ENCODE data around the gene DDX27. TPM values are rescaled to one million over a fixed set of nuclear protein-coding genes. Genes with fewer than 3 reads are reported as not detected.
A peak's percentile ranks its signal among the peaks of the same experiment; 100 is the strongest.

Gene DDX27
- total RNA-seq, 1 experiment from 2014 or later, result 87.3 TPM

- CTCF ChIA-PET, result no interaction called here
- Mint-ChIP-seq H3K36me3 (ENCODE audit: insufficient read depth, unreplicated experiment) (peaks cover 100% of the 10 kb centered on the region), H3K27ac (ENCODE audit: unreplicated experiment) (peak overlapping the region; percentile 95), H3K27me3 (ENCODE audit: unreplicated experiment) (peaks cover 29% of the 10 kb centered on the region), H3K4me3 (ENCODE audit: low read depth, unreplicated experiment) (peak overlapping the region; percentile 82), H3K9me3 (ENCODE audit: low read depth, unreplicated experiment) (peaks cover 45% of the 10 kb centered on the region), H3K4me1 (ENCODE audit: low read depth, unreplicated experiment) (peaks cover 81% of the 10 kb centered on the region)
- intact Hi-C loops (cut with micrococcal nuclease; ENCODE audit: unreplicated experiment), result no loop called here
- BruUV-seq (replicated peaks), result no TSS peak
- no peak for DNase-seq
- TF ChIP-seq CTCF (IDR thresholded peaks at IDR 0.05; ENCODE audit: unreplicated experiment), result no peak
Measured at GRCh38 chr20:49283176-49283702, 64.0 kb downstream of the DDX27 start.

- intact Hi-C loops (cut with micrococcal nuclease; ENCODE audit: unreplicated experiment), result no loop called here
- Mint-ChIP-seq H3K9me3 (ENCODE audit: low read depth, unreplicated experiment) (peaks cover 45% of the 10 kb centered on the region), H3K4me1 (ENCODE audit: low read depth, unreplicated experiment) (peaks cover 88% of the 10 kb centered on the region), H3K36me3 (ENCODE audit: insufficient read depth, unreplicated experiment) (peaks cover 100% of the 10 kb centered on the region), H3K4me3 (ENCODE audit: low read depth, unreplicated experiment) (peak overlapping the region; percentile 82), H3K27me3 (ENCODE audit: unreplicated experiment) (peaks cover 29% of the 10 kb centered on the region), H3K27ac (ENCODE audit: unreplicated experiment) (peak overlapping the region; percentile 95)
- no peak for DNase-seq
- CTCF ChIA-PET, result no interaction called here
- no TSS peak for BruUV-seq (replicated peaks)
- TF ChIP-seq CTCF (IDR thresholded peaks at IDR 0.05; ENCODE audit: unreplicated experiment), result no peak
Measured at GRCh38 chr20:49283703-49284625, 64.7 kb downstream of the DDX27 start.

GRCh38 chr20:49284818-49285217 is 65.6 kb downstream of the DDX27 start:
- no peak for DNase-seq
- intact Hi-C loops (cut with micrococcal nuclease; ENCODE audit: unreplicated experiment), result no loop called here
- peaks cover 45% of the 10 kb centered on the region for H3K9me3 Mint-ChIP-seq (ENCODE audit: low read depth, unreplicated experiment)
- H3K27me3 Mint-ChIP-seq (ENCODE audit: unreplicated experiment), result peaks cover 29% of the 10 kb centered on the region
- peak overlapping the region; percentile 95 for H3K27ac Mint-ChIP-seq (ENCODE audit: unreplicated experiment)
- peaks cover 96% of the 10 kb centered on the region for H3K4me1 Mint-ChIP-seq (ENCODE audit: low read depth, unreplicated experiment)
- CTCF ChIA-PET, result no interaction called here
- BruUV-seq (replicated peaks), result no TSS peak
- peaks cover 100% of the 10 kb centered on the region for H3K36me3 Mint-ChIP-seq (ENCODE audit: insufficient read depth, unreplicated experiment)
- H3K4me3 Mint-ChIP-seq (ENCODE audit: low read depth, unreplicated experiment), result peak overlapping the region; percentile 38
- no peak for TF ChIP-seq CTCF (IDR thresholded peaks at IDR 0.05; ENCODE audit: unreplicated experiment)

- Mint-ChIP-seq H3K27ac (ENCODE audit: unreplicated experiment) (peak overlapping the region; percentile 95), H3K36me3 (ENCODE audit: insufficient read depth, unreplicated experiment) (peaks cover 100% of the 10 kb centered on the region), H3K27me3 (ENCODE audit: unreplicated experiment) (peaks cover 29% of the 10 kb centered on the region), H3K4me1 (ENCODE audit: low read depth, unreplicated experiment) (peaks cover 99% of the 10 kb centered on the region), H3K4me3 (ENCODE audit: low read depth, unreplicated experiment) (peak overlapping the region; percentile 38), H3K9me3 (ENCODE audit: low read depth, unreplicated experiment) (peaks cover 43% of the 10 kb centered on the region)
- no peak for TF ChIP-seq CTCF (IDR thresholded peaks at IDR 0.05; ENCODE audit: unreplicated experiment)
- CTCF ChIA-PET, result no interaction called here
- no peak for DNase-seq
- BruUV-seq (replicated peaks), result no TSS peak
- intact Hi-C loops (cut with micrococcal nuclease; ENCODE audit: unreplicated experiment), result no loop called here
Measured at GRCh38 chr20:49285233-49285668, 66.0 kb downstream of the DDX27 start.

Data from Calu3 (cell line).